BLaER1 treated with 17β-estradiol and CSF1 and Interleukin-3, amounts not matched to agents 10 nM and 100 nM (cell line): ENCODE results near the gene TMEM273.

Source experiments
- H3K27ac ChIP-seq, 11 experiments: shearing (Covaris generic); formaldehyde crosslinking; 2 replicates each; pipeline ENCODE4 v1.8.1; 2022
- H3K27me3 ChIP-seq, 11 experiments: shearing (Covaris generic); formaldehyde crosslinking; 2 replicates each; pipeline ENCODE4 v1.8.1; 2022
- H3K36me3 ChIP-seq, 11 experiments: shearing (Covaris generic); formaldehyde crosslinking; 2 replicates each; pipeline ENCODE4 v1.8.1; 2022
- H3K4me1 ChIP-seq, 10 experiments: shearing (Covaris generic); formaldehyde crosslinking; 2 replicates each; pipeline ENCODE4 v1.8.1; 2022
- H3K4me2 ChIP-seq, 11 experiments: shearing (Covaris generic); formaldehyde crosslinking; 2 replicates each; pipeline ENCODE4 v1.8.1; 2022
- H3K4me3 ChIP-seq, 10 experiments: shearing (Covaris generic); formaldehyde crosslinking; 2 replicates each; pipeline ENCODE4 v1.8.1; 2022
- H3K9ac ChIP-seq, 11 experiments: shearing (Covaris generic); formaldehyde crosslinking; 2 replicates each; pipeline ENCODE4 v1.8.1; 2022
- H3K9me3 ChIP-seq, 11 experiments: shearing (Covaris generic); formaldehyde crosslinking; replicated peaks in 1 of 11; 2 replicates each; pipeline ENCODE4 v1.8.1; 2022
- H4K20me1 ChIP-seq, 11 experiments: shearing (Covaris generic); formaldehyde crosslinking; 2 replicates each; pipeline ENCODE4 v1.8.1; 2022
- Cebpa-rat ChIP-seq, 11 experiments: shearing (Covaris generic); IDR thresholded peaks; 2 replicates each; pipeline ENCODE4 v1.8.1; 2022

Gene TMEM273

DNA sequence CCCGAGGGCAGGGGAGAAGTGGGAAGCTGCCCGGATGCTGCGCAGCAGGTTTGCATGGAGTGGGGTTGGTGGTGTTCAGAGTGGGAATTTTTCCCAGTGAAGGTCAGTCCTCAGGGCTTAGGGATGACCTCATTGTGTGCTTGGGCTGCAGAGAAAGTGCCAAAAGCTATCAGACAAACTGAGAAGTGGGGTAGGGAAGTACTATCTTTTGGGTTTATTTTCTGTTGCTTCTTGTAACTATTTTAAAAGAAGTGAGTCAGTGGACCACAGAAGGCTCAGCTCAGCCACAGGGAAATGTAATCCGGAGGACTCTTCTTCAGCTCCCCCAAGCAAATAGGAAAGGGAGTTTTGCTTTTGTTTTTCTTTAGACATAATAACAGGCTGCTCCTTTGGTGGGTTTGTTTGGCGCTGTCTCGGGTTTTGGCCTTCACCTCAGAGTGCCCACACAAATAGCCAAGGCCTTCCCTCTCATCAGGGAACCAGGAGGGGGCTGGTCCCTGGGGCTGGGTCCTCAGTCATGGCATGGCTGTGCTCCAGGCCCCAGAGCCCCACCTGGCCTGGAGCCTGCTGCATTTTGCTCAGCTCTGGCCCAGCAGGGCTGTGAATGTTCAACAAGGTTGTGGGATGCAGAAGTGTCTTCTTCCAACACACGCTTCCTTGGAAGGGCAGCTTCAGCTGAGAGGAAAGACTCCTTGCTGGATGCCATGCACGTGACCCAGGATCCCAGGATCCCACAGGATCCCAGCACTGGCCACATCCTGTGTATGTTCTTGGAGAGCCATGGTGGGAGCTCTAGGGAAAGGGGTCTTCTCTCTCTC lies 49.0 kb downstream of the TMEM273 start:
- H3K4me2 ChIP-seq, result peak overlapping the region in 10 of 11 experiments; percentile 12 to 93 (median 72); a peak in 17 of 22 replicates
- H3K4me3 ChIP-seq, result peak overlapping the region in 1 of 10 experiments; percentile 35; a peak in 1 of 20 replicates
- H3K27ac ChIP-seq, result peak overlapping the region in 7 of 11 experiments; percentile 42 to 77 (median 63); a peak in 15 of 22 replicates
- H3K36me3 ChIP-seq, result no peaks in the 10 kb centered on the region
- H4K20me1 ChIP-seq, result no peaks in the 10 kb centered on the region
- peaks cover 20 to 54% (median 40%) of the 10 kb centered on the region in 10 experiments for H3K4me1 ChIP-seq
- no peak for TF ChIP-seq Cebpa-rat (IDR thresholded peaks at IDR 0.05)
- no peaks in the 10 kb centered on the region for H3K27me3 ChIP-seq
- peak overlapping the region in 5 of 11 experiments; percentile 31 to 64 (median 53); a peak in 7 of 22 replicates for H3K9ac ChIP-seq
- peaks cover 0 to 20% (median 16%) of the 10 kb centered on the region in 11 experiments; a peak in 19 of 22 replicates for H3K9me3 ChIP-seq

DNA sequence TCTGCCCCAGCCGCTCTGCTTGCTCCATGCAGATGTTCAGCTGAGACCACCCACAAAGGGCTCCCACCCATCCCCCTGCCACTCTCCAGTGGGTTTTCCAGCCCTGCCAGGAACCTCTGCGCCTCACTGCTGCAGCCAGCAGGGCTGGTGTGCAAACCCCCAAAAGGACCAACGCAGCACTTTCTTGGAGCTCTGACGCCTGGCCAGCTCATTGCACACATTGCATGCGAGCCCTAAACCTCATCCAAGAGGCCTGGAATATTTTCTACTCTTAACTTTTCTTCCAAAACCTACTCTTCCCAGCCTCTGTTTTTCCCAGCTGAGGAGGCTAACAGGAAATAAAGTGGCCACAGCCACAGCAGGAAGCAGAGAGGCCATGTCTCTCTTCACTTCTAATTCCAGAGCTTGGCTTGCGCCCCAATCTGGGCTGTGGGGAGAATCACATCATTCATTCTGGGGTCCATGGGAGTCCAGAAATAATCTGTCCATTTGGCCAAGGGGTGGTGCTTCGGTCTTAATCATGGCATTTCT lies 49.8 kb downstream of the TMEM273 start:
- no peak overlapping the region for H3K9ac ChIP-seq
- H3K27ac ChIP-seq, result peak overlapping the region in 2 of 11 experiments; percentile 64 to 73; a peak in 2 of 22 replicates

DNA sequence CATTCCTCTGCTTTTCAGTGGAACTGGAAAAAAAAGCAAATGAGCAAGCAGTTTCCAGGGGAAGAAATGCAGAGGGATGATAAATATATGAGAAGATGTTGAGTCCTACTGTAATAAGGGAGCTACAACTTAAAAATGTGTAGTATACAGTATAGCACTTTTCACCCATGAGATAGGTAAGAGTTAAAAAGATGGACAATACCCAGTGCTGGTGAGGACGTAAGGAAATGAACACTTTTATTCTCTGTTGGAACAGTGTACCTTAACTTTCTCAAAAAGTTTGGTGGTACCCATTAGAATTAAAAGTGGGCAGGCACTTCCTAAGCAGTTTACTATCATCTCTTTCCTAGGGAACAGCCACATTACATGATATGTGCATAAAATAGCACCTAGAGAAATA lies 51.7 kb downstream of the TMEM273 start:
- Histone ChIP-seq H3K36me3 (no peaks in the 10 kb centered on the region), H3K4me3 (no peak overlapping the region; a peak in 1 of 20 replicates), H3K27ac (no peak overlapping the region; a peak in 1 of 22 replicates), H3K27me3 (no peaks in the 10 kb centered on the region), H3K4me2 (peak overlapping the region in 6 of 11 experiments; percentile 39 to 58 (median 55); a peak in 8 of 22 replicates), H3K4me1 (peaks cover 25 to 60% (median 45%) of the 10 kb centered on the region in 10 experiments), H3K9me3 (peaks cover 0 to 20% (median 16%) of the 10 kb centered on the region in 11 experiments; a peak in 19 of 22 replicates), H4K20me1 (no peaks in the 10 kb centered on the region), H3K9ac (no peak overlapping the region)
- TF ChIP-seq Cebpa-rat (IDR thresholded peaks at IDR 0.05), result no peak

More for the DNA sequence above, 49.8 kb downstream of the TMEM273 start:
- no peak overlapping the region for H3K4me3 ChIP-seq
- H3K4me2 ChIP-seq, result peak overlapping the region in 9 of 11 experiments; percentile 12 to 93 (median 82); a peak in 16 of 22 replicates
- H3K4me1 ChIP-seq, result peaks cover 25 to 60% (median 45%) of the 10 kb centered on the region in 10 experiments
- no peak for TF ChIP-seq Cebpa-rat (IDR thresholded peaks at IDR 0.05)
- peaks cover 0 to 20% (median 16%) of the 10 kb centered on the region in 11 experiments; a peak in 19 of 22 replicates for H3K9me3 ChIP-seq
- H4K20me1 ChIP-seq, result no peaks in the 10 kb centered on the region
- H3K36me3 ChIP-seq, result no peaks in the 10 kb centered on the region
- no peaks in the 10 kb centered on the region for H3K27me3 ChIP-seq

DNA sequence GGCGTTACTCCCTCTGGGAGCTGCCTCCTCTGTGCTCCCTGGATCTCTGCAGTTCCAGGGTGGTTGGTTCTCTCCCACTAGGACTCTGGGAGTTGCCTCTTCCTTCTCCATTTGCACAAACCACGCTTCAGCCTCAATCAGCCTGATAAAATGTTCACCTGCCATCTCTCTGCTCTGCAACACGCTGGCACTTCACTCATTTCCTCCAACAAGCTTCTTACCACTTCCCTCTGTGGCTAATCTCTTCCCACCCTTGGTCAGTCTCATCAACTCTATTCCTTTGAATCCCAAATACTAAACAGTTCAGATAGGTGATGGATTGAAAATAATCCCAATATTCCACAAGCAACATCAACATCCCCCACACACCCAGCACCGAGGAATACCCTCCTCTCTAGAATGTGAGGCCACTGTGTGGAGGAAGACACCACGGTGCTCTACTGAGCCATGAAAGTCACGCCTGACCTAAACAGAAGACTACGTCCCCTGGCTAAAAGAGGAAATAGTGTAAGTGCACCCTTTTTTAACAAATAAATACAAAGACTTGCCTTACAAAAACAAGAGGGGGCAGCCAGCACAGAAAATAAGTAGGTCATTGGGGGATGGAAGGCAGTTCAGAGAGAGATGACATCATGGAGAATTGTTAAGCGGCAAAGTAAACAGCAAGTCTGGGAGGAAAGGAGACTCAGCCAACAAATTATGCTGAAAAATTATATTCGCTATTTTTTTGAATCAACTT lies 52.4 kb downstream of the TMEM273 start:
- H3K9ac ChIP-seq, result no peak overlapping the region
- no peaks in the 10 kb centered on the region for H3K36me3 ChIP-seq
- no peaks in the 10 kb centered on the region for H3K27me3 ChIP-seq
- peaks cover 25 to 55% (median 45%) of the 10 kb centered on the region in 10 experiments for H3K4me1 ChIP-seq
- TF ChIP-seq Cebpa-rat (IDR thresholded peaks at IDR 0.05), result no peak
- no peak overlapping the region for H3K4me3 ChIP-seq
- peak overlapping the region; percentile 39 to 79 (median 57) for H3K4me2 ChIP-seq
- no peaks in the 10 kb centered on the region for H4K20me1 ChIP-seq
- H3K9me3 ChIP-seq, result peaks cover 0 to 20% (median 16%) of the 10 kb centered on the region in 11 experiments; a peak in 19 of 22 replicates
- peak overlapping the region in 4 of 11 experiments; percentile 8 to 44 (median 17); a peak in 3 of 22 replicates for H3K27ac ChIP-seq

DNA sequence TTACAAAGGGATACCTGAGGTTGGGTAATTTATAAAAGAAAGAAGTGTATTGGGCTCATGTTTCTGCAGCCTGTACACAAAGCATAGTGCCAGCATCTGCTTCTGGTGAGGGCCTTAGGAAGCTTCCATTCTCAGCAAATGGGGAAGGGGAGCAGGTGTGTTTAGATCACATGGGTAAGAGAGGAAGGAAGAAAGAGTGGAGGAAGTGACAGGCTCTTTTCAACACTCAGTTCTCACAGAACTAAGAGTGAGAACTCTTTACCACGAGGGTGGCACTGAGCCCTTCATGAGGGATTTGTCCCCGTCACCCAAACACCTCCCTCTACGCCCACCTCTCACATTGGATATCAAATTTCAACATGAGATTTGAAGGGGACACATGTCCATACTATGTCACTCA lies 53.9 kb downstream of the TMEM273 start:
- Histone ChIP-seq H3K9me3 (peaks cover 0 to 20% (median 16%) of the 10 kb centered on the region in 11 experiments; a peak in 19 of 22 replicates), H3K4me3 (no peak overlapping the region), H3K27ac (no peak overlapping the region), H3K4me2 (peak overlapping the region; percentile 43 to 62 (median 55); a peak in 20 of 22 replicates), H4K20me1 (no peaks in the 10 kb centered on the region), H3K9ac (no peak overlapping the region), H3K27me3 (no peaks in the 10 kb centered on the region), H3K36me3 (no peaks in the 10 kb centered on the region), H3K4me1 (peaks cover 25 to 42% (median 39%) of the 10 kb centered on the region in 10 experiments)
- TF ChIP-seq Cebpa-rat (IDR thresholded peaks at IDR 0.05), result no peak

DNA sequence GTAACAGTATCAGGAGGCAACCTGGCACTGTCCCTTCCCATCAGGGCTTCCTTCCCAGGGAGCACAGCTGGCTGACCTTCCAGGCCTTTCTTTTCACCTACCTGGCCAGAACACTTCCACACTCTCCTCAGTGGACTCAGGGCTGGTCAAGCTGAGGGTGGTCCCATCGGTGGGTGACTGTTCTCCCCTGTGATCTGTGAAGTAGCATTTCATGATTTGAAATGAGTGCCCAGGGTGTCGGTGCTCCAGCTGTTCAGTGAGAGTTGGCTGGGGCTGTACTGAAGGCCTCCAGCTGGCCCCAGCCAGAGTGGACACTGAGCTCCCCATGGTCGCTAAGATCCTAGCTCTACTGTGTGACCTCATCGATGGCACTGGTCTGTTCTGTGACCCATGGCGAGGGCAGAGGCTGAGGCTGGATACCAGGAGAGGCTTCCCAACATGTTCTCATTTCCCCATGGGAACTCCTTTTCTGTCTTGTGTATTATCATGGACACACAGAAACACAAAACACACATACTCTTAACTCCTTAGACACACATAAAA lies 54.4 kb downstream of the TMEM273 start, which contains the start of gene FAM170B:
Gene FAM170B (minus strand): TSS at position 316 of the 543 bp plus-strand sequence. CDS start 103 bp downstream, at position 213.
- Histone ChIP-seq H3K4me2 (peak within 1 kb of the TSS; percentile 43 to 62 (median 55); a peak in 20 of 22 replicates), H4K20me1 (no peaks in the 10 kb centered on the region), H3K9me3 (peaks cover 0 to 20% (median 16%) of the 10 kb centered on the region in 11 experiments; a peak in 19 of 22 replicates), H3K4me1 (peaks cover 25 to 36% (median 34%) of the 10 kb centered on the region in 10 experiments), H3K27ac (no peak within 1 kb of the TSS), H3K9ac (no peak within 1 kb of the TSS), H3K36me3 (no peaks in the 10 kb centered on the region), H3K27me3 (no peaks in the 10 kb centered on the region), H3K4me3 (no peak within 1 kb of the TSS)
- TF ChIP-seq Cebpa-rat (IDR thresholded peaks at IDR 0.05), result no peak

DNA sequence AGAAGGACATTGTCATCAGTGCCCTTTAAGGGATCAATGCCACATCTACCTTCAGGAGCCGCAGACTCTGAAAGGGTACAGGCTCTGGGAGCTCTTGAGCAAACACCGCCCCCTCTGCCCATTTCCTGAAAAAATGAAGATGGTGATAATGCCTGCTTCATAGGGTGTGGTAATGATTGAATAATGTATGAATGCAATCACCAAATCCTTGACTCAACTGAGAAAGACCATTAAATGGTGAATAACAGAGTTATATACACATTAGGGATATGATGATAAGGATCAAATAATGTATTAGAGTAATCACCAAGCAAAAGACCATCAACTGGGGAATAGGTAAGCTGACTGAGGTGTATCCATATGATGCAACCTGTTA lies 55.8 kb downstream of the TMEM273 start:
- Histone ChIP-seq H3K4me1 (peaks cover 23 to 33% (median 27%) of the 10 kb centered on the region in 10 experiments), H3K4me2 (no peak overlapping the region), H3K27ac (no peak overlapping the region), H3K27me3 (no peaks in the 10 kb centered on the region), H4K20me1 (no peaks in the 10 kb centered on the region), H3K4me3 (no peak overlapping the region), H3K9me3 (peaks cover 0 to 13% (median 11%) of the 10 kb centered on the region in 11 experiments; a peak in 19 of 22 replicates), H3K36me3 (no peaks in the 10 kb centered on the region), H3K9ac (no peak overlapping the region)
- no peak for TF ChIP-seq Cebpa-rat (IDR thresholded peaks at IDR 0.05)
